ENCODE measurements around the gene CCDC137.

CCDC137 gene

GRCh38 chr17:81716674-81716996 lies 50.1 kb downstream of the CCDC137 start:
- no peak for DNase-seq (ENCODE audit: low spot score)

- no peak for DNase-seq (ENCODE audit: low spot score)
Measured at GRCh38 chr17:81717049-81717765, 50.7 kb downstream of the CCDC137 start.

- DNase-seq (ENCODE audit: low spot score) = no peak
Measured at GRCh38 chr17:81717766-81718089, 51.2 kb downstream of the CCDC137 start.

- DNase-seq (ENCODE audit: low spot score) = no peak
Measured at GRCh38 chr17:81719410-81720266, 53.1 kb downstream of the CCDC137 start.

- no peak for DNase-seq (ENCODE audit: low spot score)
Measured at GRCh38 chr17:81720267-81721071, 53.9 kb downstream of the CCDC137 start.

- no peak for DNase-seq (ENCODE audit: low spot score)
Measured at GRCh38 chr17:81722184-81723120, 55.9 kb downstream of the CCDC137 start.

Measured in HuH-7 (cell line).